Measurements from ENCODE around the gene SLC13A3.

SLC13A3 gene

DNA sequence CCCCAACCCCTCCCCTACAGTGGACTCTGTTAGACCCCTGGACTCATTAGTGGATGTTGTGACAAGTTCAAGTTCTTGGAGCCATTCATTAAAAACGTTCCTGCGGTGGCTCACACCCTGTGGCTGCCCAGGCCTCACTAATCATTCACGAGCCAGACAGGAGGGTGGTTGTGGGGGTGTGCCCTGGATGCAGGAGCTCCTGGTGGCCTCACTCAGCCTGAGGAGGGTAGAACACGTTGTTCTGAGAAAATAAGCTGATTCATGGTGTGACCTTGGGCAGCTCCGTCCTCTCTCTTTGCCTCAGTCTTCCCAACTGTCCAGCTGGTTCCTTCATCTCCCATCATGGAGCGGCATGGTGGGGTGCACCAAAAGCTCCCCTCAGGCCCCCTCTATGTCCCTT lies 16.7 kb downstream of the SLC13A3 start:
- Histone ChIP-seq H4K20me1 (ENCODE audit: insufficient read depth, low read length, poor library complexity, severe bottlenecking) (no peaks in the 10 kb centered on the region), H3K36me3 (ENCODE audit: insufficient read depth, low read length) (no peaks in the 10 kb centered on the region), H3K27me3 (ENCODE audit: insufficient read depth, low read length, poor library complexity, severe bottlenecking) (no peaks in the 10 kb centered on the region), H3F3A (ENCODE audit: low read depth) (no peaks in the 10 kb centered on the region), H3K79me2 (ENCODE audit: insufficient read depth, low read length) (no peaks in the 10 kb centered on the region), H3K9ac (ENCODE audit: low read depth, low read length, poor library complexity, severe bottlenecking) (no peak overlapping the region), H3K4me3 (ENCODE audit: low read length, poor library complexity, severe bottlenecking) (no peak overlapping the region), H3K4me1 (ENCODE audit: insufficient read depth, low read length, poor library complexity, severe bottlenecking) (peaks cover 6% of the 10 kb centered on the region), H3K4me2 (ENCODE audit: low read depth, low read length, poor library complexity, severe bottlenecking) (no peak overlapping the region), H3K9me3 (ENCODE audit: insufficient read depth, low read depth, low read length) (no peaks in the 10 kb centered on the region), H3K9me2 (replicated peaks; ENCODE audit: low read depth, low read length) (no peaks in the 10 kb centered on the region), H2AFZ (ENCODE audit: low read length) (no peak overlapping the region)
- TF ChIP-seq, protein P1, sequence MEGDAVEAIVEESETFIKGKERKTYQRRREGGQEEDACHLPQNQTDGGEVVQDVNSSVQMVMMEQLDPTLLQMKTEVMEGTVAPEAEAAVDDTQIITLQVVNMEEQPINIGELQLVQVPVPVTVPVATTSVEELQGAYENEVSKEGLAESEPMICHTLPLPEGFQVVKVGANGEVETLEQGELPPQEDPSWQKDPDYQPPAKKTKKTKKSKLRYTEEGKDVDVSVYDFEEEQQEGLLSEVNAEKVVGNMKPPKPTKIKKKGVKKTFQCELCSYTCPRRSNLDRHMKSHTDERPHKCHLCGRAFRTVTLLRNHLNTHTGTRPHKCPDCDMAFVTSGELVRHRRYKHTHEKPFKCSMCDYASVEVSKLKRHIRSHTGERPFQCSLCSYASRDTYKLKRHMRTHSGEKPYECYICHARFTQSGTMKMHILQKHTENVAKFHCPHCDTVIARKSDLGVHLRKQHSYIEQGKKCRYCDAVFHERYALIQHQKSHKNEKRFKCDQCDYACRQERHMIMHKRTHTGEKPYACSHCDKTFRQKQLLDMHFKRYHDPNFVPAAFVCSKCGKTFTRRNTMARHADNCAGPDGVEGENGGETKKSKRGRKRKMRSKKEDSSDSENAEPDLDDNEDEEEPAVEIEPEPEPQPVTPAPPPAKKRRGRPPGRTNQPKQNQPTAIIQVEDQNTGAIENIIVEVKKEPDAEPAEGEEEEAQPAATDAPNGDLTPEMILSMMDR (conservative IDR thresholded peaks at IDR 0.05; ENCODE audit: low read length) = no peak
- no peak for TF ChIP-seq EZH2phosphoT487 (IDR thresholded peaks at IDR 0.05; ENCODE audit: borderline replicate concordance)

DNA sequence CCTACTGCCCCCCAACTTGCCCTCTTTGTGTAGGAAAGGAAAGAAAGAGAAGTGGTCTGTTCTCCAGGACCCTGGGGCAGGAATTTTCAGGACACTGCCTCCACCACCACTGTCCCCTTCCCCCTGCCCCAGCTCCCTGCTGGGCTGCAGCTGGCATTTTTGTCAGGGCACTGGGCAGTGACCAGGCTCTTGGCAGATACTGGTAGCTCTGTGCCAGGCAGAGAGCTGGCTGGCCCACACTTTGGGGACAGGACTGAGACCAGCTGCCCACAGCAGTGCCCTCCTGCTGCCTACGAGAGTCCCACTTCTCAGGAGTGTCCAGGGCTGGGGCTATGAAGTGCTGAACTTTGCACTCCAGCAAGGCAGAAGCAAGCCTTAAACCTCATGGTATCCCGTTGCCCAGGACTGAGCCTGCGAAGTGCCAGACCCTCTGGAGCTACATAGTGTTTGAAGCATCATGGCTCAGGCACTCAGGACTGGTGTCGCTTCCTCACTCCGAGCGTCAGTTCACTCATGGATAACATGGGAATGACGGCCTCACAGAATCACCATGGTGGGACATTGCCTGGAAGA lies 19.3 kb downstream of the SLC13A3 start:
- Histone ChIP-seq H3F3A (ENCODE audit: low read depth) (no peaks in the 10 kb centered on the region), H3K4me3 (ENCODE audit: low read length, poor library complexity, severe bottlenecking) (no peak overlapping the region), H3K4me2 (ENCODE audit: low read depth, low read length, poor library complexity, severe bottlenecking) (no peak overlapping the region)

DNA sequence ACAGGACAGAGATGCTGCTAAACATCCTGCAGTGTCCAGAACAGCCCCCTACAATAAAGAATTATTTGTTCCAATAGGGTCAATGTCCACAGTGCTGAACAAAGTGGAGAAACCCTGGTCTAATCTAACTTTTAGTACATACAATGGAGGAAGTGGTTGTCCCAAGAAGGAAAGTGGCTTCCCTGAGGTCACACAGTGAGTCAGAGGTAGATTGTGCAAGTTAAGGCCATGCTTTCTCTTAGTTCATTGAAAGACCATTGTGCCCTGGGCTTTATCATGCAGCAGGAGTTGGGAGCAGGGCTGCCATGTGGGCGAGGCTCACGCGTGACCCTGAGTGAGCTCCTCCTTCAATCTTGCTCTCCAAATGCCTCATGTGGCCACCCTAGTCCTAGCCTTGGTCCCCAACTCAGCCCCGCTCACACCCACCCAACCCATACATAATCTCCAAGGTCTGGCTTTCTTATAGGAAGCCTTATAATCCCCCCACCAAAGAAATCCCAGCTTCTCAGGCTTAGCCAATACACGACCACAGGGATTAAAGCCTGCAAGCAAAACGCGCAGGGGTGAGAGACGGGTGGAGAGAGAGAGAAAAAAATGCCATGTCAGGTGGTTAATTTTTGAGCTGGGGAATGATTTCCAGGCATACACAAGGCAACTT lies 19.9 kb downstream of the SLC13A3 start:
- Histone ChIP-seq H3K4me2 (ENCODE audit: low read depth, low read length, poor library complexity, severe bottlenecking) (no peak overlapping the region), H3K9me2 (replicated peaks; ENCODE audit: low read depth, low read length) (no peaks in the 10 kb centered on the region), H3K4me1 (ENCODE audit: insufficient read depth, low read length, poor library complexity, severe bottlenecking) (peaks cover 6% of the 10 kb centered on the region), H2AFZ (ENCODE audit: low read length) (no peak overlapping the region), H3K79me2 (ENCODE audit: insufficient read depth, low read length) (no peaks in the 10 kb centered on the region), H3K27me3 (ENCODE audit: insufficient read depth, low read length, poor library complexity, severe bottlenecking) (no peaks in the 10 kb centered on the region), H3K9me3 (ENCODE audit: insufficient read depth, low read depth, low read length) (no peaks in the 10 kb centered on the region), H4K20me1 (ENCODE audit: insufficient read depth, low read length, poor library complexity, severe bottlenecking) (no peaks in the 10 kb centered on the region), H3F3A (ENCODE audit: low read depth) (no peaks in the 10 kb centered on the region), H3K9ac (ENCODE audit: low read depth, low read length, poor library complexity, severe bottlenecking) (no peak overlapping the region), H3K4me3 (ENCODE audit: low read length, poor library complexity, severe bottlenecking) (no peak overlapping the region), H3K36me3 (ENCODE audit: insufficient read depth, low read length) (no peaks in the 10 kb centered on the region)
- TF ChIP-seq, protein P1 (conservative IDR thresholded peaks at IDR 0.05; ENCODE audit: low read length) = no peak
- no peak for TF ChIP-seq EZH2phosphoT487 (IDR thresholded peaks at IDR 0.05; ENCODE audit: borderline replicate concordance)

More for the DNA sequence above, 19.3 kb downstream of the SLC13A3 start:
- H3K36me3 ChIP-seq (ENCODE audit: insufficient read depth, low read length) = no peaks in the 10 kb centered on the region
- H2AFZ ChIP-seq (ENCODE audit: low read length) = no peak overlapping the region
- H3K4me1 ChIP-seq (ENCODE audit: insufficient read depth, low read length, poor library complexity, severe bottlenecking) = peaks cover 6% of the 10 kb centered on the region
- H4K20me1 ChIP-seq (ENCODE audit: insufficient read depth, low read length, poor library complexity, severe bottlenecking) = no peaks in the 10 kb centered on the region
- H3K9me2 ChIP-seq (replicated peaks; ENCODE audit: low read depth, low read length) = no peaks in the 10 kb centered on the region
- no peaks in the 10 kb centered on the region for H3K9me3 ChIP-seq (ENCODE audit: insufficient read depth, low read depth, low read length)
- H3K27me3 ChIP-seq (ENCODE audit: insufficient read depth, low read length, poor library complexity, severe bottlenecking) = no peaks in the 10 kb centered on the region
- TF ChIP-seq, protein P1 (conservative IDR thresholded peaks at IDR 0.05; ENCODE audit: low read length) = no peak
- no peak for TF ChIP-seq EZH2phosphoT487 (IDR thresholded peaks at IDR 0.05; ENCODE audit: borderline replicate concordance)
- H3K9ac ChIP-seq (ENCODE audit: low read depth, low read length, poor library complexity, severe bottlenecking) = no peak overlapping the region
- no peaks in the 10 kb centered on the region for H3K79me2 ChIP-seq (ENCODE audit: insufficient read depth, low read length)
